Gastroesophageal sphincter (tissue), 3 donors: ENCODE measurements around the gene SLC7A14.

Source experiments
- CTCF ChIP-seq, 4 experiments: fragments of 200-600 bp in 2 of 4; fragments of 450-650 bp in 2 of 4; sonication (generic) in 1 of 4; IDR thresholded peaks; one replicate each; pipeline ENCODE4 v1.5.1; 2017 to 2019; ENCODE audit warnings: antibody characterized with exemption in 4 of 4, mild to moderate bottlenecking in 2 of 4, moderate library complexity in 2 of 4
- EP300 ChIP-seq: sonication (generic); formaldehyde crosslinking; IDR thresholded peaks from one replicate; pipeline ENCODE4 v1.6.1; 2017; ENCODE audit warnings: antibody characterized with exemption, mild to moderate bottlenecking
- POLR2A ChIP-seq, 2 donors: fragments of 450-650 bp; IDR thresholded peaks; one replicate each; pipeline ENCODE4 v1.6.1; 2017; ENCODE audit warnings: antibody characterized with exemption in 2 of 2, mild to moderate bottlenecking in 2 of 2, moderate library complexity in 1 of 2
- POLR2AphosphoS5 ChIP-seq: sonication (generic); formaldehyde crosslinking; IDR thresholded peaks from one replicate; pipeline ENCODE4 v1.6.1; 2017; ENCODE audit warnings: antibody characterized with exemption

GRCh38 chr3:170437176-170437575 is 148.7 kb downstream of the SLC7A14 start:
- TF ChIP-seq CTCF (IDR thresholded peaks at IDR 0.05) (no peak), POLR2A (IDR thresholded peaks at IDR 0.05) (no peak), POLR2AphosphoS5 (no peak), EP300 (no peak)
